Jurkat, Clone E6-1 (cell line): ENCODE results near the gene NLGN3.
A peak's percentile ranks its signal among the peaks of the same experiment; 100 is the strongest.
"Not testable (repeated sequence)": the region's sequence is repeated elsewhere in the genome, so short reads cannot be mapped to it uniquely, and the experiment has no call there.

ENCODE experiments used
- DNase-seq: peaks from one replicate; pipeline ENCODE4 v3.0.0-alpha.2; 2011; ENCODE audit warnings: low read depth, low spot score
- H3K4me3 ChIP-seq: 2 replicates; pipeline ENCODE4 v1.5.1; 2011; ENCODE audit warnings: mild to moderate bottlenecking, low read length, control low read depth, moderate library complexity

NLGN3 gene

GRCh38 chrX:71164071-71164470 lies 19.4 kb downstream of the NLGN3 start:
- H3K4me3 ChIP-seq: no peak overlapping the region
- DNase-seq: no peak

GRCh38 chrX:71166461-71166860 lies 21.8 kb downstream of the NLGN3 start:
- no peak for DNase-seq
- H3K4me3 ChIP-seq: no peak overlapping the region

GRCh38 chrX:71167031-71167781 lies 22.6 kb downstream of the NLGN3 start:
- DNase-seq: no peak
- no peak overlapping the region for H3K4me3 ChIP-seq

- H3K4me3 ChIP-seq: no peak overlapping the region
- no peak for DNase-seq
Measured at GRCh38 chrX:71168134-71168533, 23.5 kb downstream of the NLGN3 start.

- no peak overlapping the region for H3K4me3 ChIP-seq
- no peak for DNase-seq
Measured at GRCh38 chrX:71169586-71169985, 24.9 kb downstream of the NLGN3 start.

- no peak for DNase-seq
- no peak overlapping the region for H3K4me3 ChIP-seq
Measured at GRCh38 chrX:71170660-71171059, 26.0 kb downstream of the NLGN3 start.

- DNase-seq: no peak
- H3K4me3 ChIP-seq: no peak overlapping the region
Measured at GRCh38 chrX:71171110-71171801, 26.6 kb downstream of the NLGN3 start.

GRCh38 chrX:71173440-71173839 lies 28.8 kb downstream of the NLGN3 start:
- DNase-seq: no peak
- no peak overlapping the region for H3K4me3 ChIP-seq

- no peak for DNase-seq
- no peak overlapping the region for H3K4me3 ChIP-seq
Measured at GRCh38 chrX:71174795-71175194, 30.2 kb downstream of the NLGN3 start.

GRCh38 chrX:71175531-71175930 lies 30.9 kb downstream of the NLGN3 start:
- no peak for DNase-seq
- H3K4me3 ChIP-seq: no peak overlapping the region

- H3K4me3 ChIP-seq: no peak overlapping the region
- no peak for DNase-seq
Measured at GRCh38 chrX:71177327-71177726, 32.7 kb downstream of the NLGN3 start.

GRCh38 chrX:71178908-71179307 lies 34.3 kb downstream of the NLGN3 start:
- DNase-seq: peak; percentile 50

GRCh38 chrX:71180579-71181265 lies 36.1 kb downstream of the NLGN3 start:
- not testable (repeated sequence) for DNase-seq, H3K4me3 ChIP-seq

More at GRCh38 chrX:71178908-71179307, 34.3 kb downstream of the NLGN3 start:
- H3K4me3 ChIP-seq: no peak overlapping the region

- peak; percentile 62 for DNase-seq
- H3K4me3 ChIP-seq: peak overlapping the region; percentile 53
Measured at GRCh38 chrX:71181558-71181909, 36.9 kb downstream of the NLGN3 start.

- H3K4me3 ChIP-seq: peak overlapping the region; percentile 53
- peak; percentile 94 for DNase-seq
Measured at GRCh38 chrX:71181910-71182799, 37.5 kb downstream of the NLGN3 start.

GRCh38 chrX:71182871-71183270 lies 38.2 kb downstream of the NLGN3 start:
- no peak overlapping the region for H3K4me3 ChIP-seq
- DNase-seq: no peak

GRCh38 chrX:71183341-71183740 lies 38.7 kb downstream of the NLGN3 start:
- DNase-seq: no peak
- no peak overlapping the region for H3K4me3 ChIP-seq

GRCh38 chrX:71184092-71184491 lies 39.5 kb downstream of the NLGN3 start:
- no peak for DNase-seq
- no peak overlapping the region for H3K4me3 ChIP-seq

GRCh38 chrX:71184803-71185495 lies 40.3 kb downstream of the NLGN3 start:
- no peak overlapping the region for H3K4me3 ChIP-seq
- DNase-seq: no peak
